HFFc6 (cell line): ENCODE measurements around the gene RECQL. TPM values are rescaled to one million over a fixed set of nuclear protein-coding genes. Genes with fewer than 3 reads are reported as not detected.
A peak's percentile ranks its signal among the peaks of the same experiment; 100 is the strongest.

Source experiments
- DNase-seq: peaks from one replicate; pipeline ENCODE4 v3.0.0-alpha.2; 2018
- H3K27ac Mint-ChIP-seq: 2 replicates; pipeline ENCODE4 v1.8.0; 2020; ENCODE audit warnings: mild to moderate bottlenecking, mixed read lengths
- H3K27me3 Mint-ChIP-seq: 2 replicates; pipeline ENCODE4 v1.8.0; 2021; ENCODE audit warnings: mild to moderate bottlenecking, moderate library complexity, mixed read lengths; ENCODE audit not compliant: insufficient read depth
- H3K36me3 Mint-ChIP-seq: 2 replicates; pipeline ENCODE4 v1.8.0; 2021; ENCODE audit warnings: low read depth, mixed read lengths
- H3K4me1 Mint-ChIP-seq: 2 replicates; pipeline ENCODE4 v1.8.0; 2020; ENCODE audit warnings: low read depth, mixed read lengths
- H3K4me3 Mint-ChIP-seq: 2 replicates; pipeline ENCODE4 v1.8.0; 2020; ENCODE audit warnings: mild to moderate bottlenecking, moderate library complexity, mixed read lengths
- H3K9me3 Mint-ChIP-seq: 2 replicates; pipeline ENCODE4 v1.8.0; 2020; ENCODE audit warnings: mild to moderate bottlenecking, mixed read lengths
- total RNA-seq, 6 experiments: library from RNA; stranded (reverse); fragmentation: NEBNext Ultra II Directional; extraction: Animal tissue kit (Norgen Biotek cat#: 25700); gene quantifications; 2 replicates in 1 of 6; 3 replicates in 5 of 6; pipeline ENCODE4 v1.2.3, GENCODE V29; 2021
- TF ChIP-seq, protein P1 (sequence below): fragments of 200-600 bp; sonication (generic); IDR thresholded peaks from 2 replicates; pipeline ENCODE4 v1.5.0; 2021; ENCODE audit warnings: antibody characterized with exemption, mild to moderate bottlenecking

The RECQL gene
- total RNA-seq, 6 experiments from 2014 or later = 34.9 to 43.6 (median 39.2) TPM

DNA sequence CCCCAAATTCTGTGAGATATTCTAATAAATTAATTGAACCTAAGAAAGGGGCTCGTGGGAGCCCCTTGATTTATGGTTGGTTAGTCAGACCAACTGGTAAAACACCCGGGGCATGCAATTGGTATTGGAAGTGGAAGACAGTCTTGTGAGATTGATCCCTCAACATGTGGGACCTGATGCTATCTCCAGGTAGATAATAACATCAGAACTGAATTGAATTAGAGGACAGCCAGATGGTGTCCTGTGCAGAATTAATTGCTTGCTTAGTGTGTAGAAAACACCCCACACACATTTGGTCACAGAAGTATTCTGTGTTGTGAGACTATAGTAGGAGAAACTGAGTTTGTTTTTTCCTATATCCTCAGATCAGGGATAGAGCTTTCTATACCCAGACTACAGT lies 42.0 kb downstream of the RECQL start:
- DNase-seq = no peak
- TF ChIP-seq, protein P1, sequence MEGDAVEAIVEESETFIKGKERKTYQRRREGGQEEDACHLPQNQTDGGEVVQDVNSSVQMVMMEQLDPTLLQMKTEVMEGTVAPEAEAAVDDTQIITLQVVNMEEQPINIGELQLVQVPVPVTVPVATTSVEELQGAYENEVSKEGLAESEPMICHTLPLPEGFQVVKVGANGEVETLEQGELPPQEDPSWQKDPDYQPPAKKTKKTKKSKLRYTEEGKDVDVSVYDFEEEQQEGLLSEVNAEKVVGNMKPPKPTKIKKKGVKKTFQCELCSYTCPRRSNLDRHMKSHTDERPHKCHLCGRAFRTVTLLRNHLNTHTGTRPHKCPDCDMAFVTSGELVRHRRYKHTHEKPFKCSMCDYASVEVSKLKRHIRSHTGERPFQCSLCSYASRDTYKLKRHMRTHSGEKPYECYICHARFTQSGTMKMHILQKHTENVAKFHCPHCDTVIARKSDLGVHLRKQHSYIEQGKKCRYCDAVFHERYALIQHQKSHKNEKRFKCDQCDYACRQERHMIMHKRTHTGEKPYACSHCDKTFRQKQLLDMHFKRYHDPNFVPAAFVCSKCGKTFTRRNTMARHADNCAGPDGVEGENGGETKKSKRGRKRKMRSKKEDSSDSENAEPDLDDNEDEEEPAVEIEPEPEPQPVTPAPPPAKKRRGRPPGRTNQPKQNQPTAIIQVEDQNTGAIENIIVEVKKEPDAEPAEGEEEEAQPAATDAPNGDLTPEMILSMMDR = no peak
- no peaks in the 10 kb centered on the region; the same call in 1 of the 2 replicates for H3K27me3 Mint-ChIP-seq
- no peaks in the 10 kb centered on the region for H3K9me3 Mint-ChIP-seq
- H3K27ac Mint-ChIP-seq = no peak overlapping the region
- H3K36me3 Mint-ChIP-seq = peaks cover 16% of the 10 kb centered on the region
- H3K4me1 Mint-ChIP-seq = peaks cover 12% of the 10 kb centered on the region
- no peak overlapping the region for H3K4me3 Mint-ChIP-seq

DNA sequence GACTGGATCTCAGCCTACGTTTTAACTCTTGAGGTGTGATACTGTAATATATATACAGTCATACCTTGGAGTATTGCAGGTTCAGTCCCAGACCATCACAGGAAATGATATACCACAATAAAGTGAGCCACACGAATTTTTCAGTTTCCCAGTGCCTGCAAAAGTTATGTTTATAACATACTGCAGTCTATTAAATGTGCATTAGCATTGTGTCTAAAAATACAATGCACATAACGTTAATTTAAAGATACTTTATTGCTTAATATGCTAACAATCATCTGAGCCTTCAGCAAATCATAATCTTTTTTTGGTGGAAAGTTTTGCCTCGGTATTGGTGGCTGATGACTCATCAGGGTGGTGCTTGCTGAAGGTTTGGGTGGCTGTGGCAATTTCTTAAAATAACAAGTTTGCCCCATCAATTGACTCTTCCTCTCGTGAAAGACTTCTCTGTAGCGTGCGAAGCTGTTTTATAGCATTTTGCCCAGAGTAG lies 45.1 kb downstream of the RECQL start:
- TF ChIP-seq, protein P1 = no peak
- Mint-ChIP-seq H3K27me3 (no peaks in the 10 kb centered on the region; the same call in 1 of the 2 replicates), H3K4me3 (no peak overlapping the region), H3K9me3 (no peaks in the 10 kb centered on the region), H3K36me3 (peaks cover 13% of the 10 kb centered on the region), H3K27ac (no peak overlapping the region), H3K4me1 (peaks cover 16% of the 10 kb centered on the region)
- DNase-seq = no peak

DNA sequence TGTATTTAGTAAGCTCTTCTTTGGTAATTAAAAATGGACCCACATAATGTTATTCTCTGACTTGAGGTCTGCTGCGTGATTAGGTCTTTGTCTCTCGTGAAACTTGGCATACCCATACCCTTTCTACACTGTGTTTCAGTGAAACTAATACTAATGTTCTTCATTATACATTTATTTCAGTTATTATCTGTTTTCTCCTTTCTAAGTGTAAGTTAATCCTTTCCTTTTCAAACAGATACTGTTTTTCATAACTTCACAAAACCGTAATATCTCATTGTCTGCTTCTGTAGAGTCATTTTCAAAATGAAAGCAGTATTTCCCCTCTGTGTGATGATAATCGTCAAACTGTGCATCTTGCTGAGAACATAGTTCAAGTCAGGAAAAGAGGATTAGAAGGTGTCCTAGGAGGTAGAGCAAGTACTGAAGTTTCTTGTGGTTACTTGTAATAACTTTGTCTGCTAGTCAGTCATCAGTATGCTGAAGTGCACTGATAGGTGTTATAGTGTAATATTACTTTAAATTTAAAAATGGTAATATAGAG lies 48.1 kb downstream of the RECQL start:
- TF ChIP-seq, protein P1 = no peak
- Mint-ChIP-seq H3K27ac (no peak overlapping the region), H3K4me3 (no peak overlapping the region), H3K4me1 (peaks cover 28% of the 10 kb centered on the region), H3K9me3 (no peaks in the 10 kb centered on the region), H3K27me3 (no peaks in the 10 kb centered on the region; the same call in 1 of the 2 replicates), H3K36me3 (peaks cover 13% of the 10 kb centered on the region)
- no peak for DNase-seq

DNA sequence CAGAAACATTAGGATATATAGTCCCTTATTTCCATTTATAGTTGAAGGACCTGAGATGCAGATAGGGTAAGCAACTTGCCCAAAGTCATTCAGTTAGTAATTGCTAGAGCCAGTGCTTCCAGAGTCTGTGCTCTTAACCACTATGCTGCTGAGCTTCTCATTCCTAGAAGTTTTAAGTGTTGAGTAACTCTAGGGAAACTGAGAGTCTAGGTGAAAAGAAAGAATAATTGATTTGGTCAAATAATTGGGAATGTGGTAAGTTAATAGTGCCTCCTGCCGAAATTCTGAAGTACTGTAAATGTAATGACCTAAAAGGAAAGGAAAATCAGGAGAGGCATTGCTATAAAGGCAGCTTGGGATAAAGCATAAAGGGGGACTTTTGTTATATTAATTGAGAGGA lies 49.9 kb downstream of the RECQL start:
- Mint-ChIP-seq H3K27ac (no peak overlapping the region; the same call in 1 of the 2 replicates), H3K4me3 (no peak overlapping the region), H3K9me3 (no peaks in the 10 kb centered on the region), H3K4me1 (peaks cover 22% of the 10 kb centered on the region), H3K27me3 (no peaks in the 10 kb centered on the region), H3K36me3 (peaks cover under 1% of the 10 kb centered on the region)
- TF ChIP-seq, protein P1 = peak; percentile 76
- peak; percentile 40 for DNase-seq

DNA sequence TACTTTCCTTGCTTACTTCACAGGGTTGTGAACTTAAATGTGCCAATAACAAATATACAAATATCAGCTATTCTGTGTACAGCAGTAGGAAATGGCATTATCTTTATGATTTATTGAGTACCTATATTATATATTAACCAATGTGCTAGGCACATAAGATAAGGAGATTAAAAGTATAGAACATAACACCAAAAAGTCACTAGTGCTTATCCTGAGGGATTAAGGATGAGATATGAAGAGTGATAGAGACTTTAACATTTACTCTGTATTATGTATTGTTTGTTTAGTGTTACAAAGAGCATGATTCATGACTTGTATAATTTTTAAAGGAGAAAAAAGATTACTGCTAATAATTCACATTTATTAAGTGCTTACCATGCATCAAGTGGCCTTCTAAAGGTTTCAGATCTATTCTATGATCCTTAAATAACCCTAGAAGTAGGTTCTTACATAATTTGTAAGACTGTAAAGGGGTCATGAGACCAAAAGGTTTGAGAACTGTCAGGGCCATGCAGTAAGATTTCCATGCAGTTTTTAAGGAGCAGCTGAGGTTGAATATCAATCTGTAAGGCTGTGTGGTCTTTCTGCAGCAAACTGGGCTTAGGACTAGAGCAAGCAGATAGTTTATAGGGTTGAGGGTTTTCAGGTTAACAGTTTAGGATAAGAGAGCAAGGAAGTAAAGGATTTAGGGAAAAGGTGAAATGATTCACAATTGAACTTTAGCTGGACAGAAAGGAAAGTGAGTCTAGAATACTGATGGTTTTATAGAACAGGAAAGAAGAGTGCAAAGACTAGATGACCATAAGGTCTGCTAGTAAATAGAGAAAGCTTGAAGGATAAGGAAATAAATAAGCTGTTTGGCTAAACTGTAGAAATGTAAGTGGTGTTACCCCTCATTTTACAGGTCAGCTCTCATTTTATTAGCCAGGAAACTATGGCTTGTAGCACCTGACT lies 57.0 kb downstream of the RECQL start:
- DNase-seq = no peak
- Mint-ChIP-seq H3K36me3 (peaks cover 22% of the 10 kb centered on the region), H3K4me1 (peaks cover 7% of the 10 kb centered on the region), H3K27ac (no peak overlapping the region), H3K9me3 (no peaks in the 10 kb centered on the region), H3K4me3 (no peak overlapping the region), H3K27me3 (no peaks in the 10 kb centered on the region)
- TF ChIP-seq, protein P1 = no peak
